NCI-H187 treated with DMSO at 0.1 percent for 48 hours (cell line): ENCODE measurements around the gene HHATL.
A peak's percentile ranks its signal among the peaks of the same experiment; 100 is the strongest.

Experiments
- DNase-seq: peaks from one replicate; lab custom pipeline; 2025; lab: John Stamatoyannopoulos, UW

HHATL gene

GRCh38 chr3:42684632-42685362, 17.8 kb downstream of the HHATL start:
- no peak for DNase-seq

GRCh38 chr3:42683875-42684598, 18.6 kb downstream of the HHATL start:
- no peak for DNase-seq

GRCh38 chr3:42682301-42683070, 20.1 kb downstream of the HHATL start:
- DNase-seq = no peak

DNA sequence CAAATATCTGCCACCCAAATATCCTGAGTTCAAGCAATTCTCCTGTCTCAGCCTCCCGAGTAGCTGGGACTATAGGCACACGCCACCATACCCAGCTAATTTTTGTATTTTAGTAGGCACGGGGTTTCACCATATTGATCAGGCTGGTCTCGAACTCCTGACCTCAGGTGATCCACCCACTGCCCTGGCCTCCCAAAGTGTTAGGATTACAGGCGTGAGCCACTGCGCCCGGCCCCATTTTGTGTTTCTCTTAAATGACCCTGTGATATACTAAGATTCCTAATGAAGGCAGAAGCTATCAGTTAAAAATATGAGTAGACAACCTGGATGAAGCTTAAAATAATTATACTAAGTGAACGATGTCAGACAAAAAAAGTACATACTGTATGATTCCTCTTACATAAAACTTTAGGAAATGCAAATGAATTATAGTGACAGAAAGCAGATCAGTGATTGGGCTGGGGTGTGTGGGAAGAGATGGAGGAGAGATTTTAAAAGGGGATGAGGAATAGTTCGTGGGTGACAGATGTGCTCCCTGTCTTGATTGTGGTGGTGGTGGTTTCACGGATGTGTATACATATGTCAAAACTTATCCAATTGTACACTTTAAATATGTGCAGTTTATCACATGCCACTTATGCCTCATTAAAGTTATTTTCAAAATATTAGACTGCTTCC, 21.1 kb downstream of the HHATL start:
- no peak for DNase-seq

DNA sequence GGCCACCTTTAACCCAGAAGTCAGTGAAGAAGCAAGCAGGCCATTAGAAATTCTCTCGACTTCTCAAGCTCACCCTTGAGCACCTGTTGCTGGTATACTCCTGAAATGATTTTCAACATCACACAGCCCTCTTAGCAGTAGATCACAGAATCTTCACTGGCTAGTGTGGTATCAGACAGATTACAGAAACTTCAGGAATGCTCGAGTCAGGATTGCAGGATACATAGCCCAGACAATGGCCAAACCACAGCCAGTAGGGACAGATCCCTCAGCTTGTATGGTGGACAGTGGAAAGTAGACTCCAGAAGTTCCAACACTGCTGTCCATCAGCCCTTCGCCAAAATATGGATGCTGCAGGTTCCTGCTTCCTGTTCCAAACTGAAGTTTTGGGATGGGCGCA, 21.8 kb downstream of the HHATL start:
- DNase-seq = no peak

- no peak for DNase-seq
Measured at GRCh38 chr3:42680271-42680670, 22.3 kb downstream of the HHATL start.

DNA sequence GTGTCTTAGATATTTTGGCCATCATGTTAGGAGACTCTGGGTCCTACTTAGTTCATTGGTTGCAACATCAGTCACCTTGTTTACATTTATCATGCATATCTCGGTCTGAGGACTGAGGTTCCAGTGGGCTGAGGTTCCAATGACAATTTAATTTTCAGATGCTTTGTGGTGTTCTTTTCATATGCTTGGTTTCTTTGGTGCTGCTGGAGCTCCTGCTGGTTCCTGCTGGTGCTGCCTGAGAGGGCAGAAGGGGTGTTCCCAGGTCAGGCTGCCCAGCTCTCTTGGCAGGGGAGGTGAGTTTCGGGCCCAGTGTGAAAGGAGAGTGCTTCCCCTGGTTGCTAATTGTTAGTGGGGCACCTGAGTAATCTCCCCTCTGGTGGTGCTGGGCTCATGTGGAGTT, 24.2 kb downstream of the HHATL start:
- no peak for DNase-seq

- no peak for DNase-seq
Measured at GRCh38 chr3:42675909-42676308, 26.7 kb downstream of the HHATL start.

DNA sequence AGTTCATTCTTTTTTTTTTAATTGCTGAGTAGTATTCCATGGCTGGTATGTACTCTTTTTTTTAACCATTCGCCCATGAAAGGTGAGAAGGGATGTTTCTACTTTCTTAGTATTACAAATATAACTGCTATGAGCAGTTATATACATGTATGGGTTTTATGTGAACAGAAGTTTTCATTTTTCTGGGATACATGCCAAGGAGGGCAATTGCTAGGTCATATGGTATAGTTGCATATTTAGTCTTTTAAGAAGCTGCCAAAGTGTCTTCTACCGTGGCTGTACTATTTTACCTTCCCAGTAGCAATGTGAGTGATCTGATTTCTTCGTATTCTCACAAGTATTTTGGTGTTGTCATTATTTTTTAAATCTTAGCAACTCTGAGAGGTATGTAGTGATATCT, 28.5 kb downstream of the HHATL start:
- no peak for DNase-seq

DNA sequence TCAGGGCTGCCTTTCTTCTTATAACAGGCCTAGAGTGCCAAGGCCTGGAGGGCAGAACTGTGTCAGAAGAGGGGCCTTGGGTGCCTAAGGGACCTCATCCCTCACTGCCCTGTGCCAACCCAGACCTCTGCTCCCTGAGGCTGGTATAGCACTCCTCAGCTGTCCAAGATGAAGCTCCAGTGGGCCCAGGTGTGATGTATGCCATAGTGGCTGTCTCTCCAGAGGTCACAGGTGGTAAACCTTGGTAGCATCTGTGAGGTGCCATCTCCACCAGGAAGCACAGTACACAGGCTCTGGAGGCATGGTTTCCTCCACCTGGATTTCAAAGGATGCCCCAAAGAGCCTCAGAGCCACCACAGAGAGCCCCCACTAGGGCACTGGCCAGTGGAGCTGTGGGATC, 29.5 kb downstream of the HHATL start:
- no peak for DNase-seq

DNA sequence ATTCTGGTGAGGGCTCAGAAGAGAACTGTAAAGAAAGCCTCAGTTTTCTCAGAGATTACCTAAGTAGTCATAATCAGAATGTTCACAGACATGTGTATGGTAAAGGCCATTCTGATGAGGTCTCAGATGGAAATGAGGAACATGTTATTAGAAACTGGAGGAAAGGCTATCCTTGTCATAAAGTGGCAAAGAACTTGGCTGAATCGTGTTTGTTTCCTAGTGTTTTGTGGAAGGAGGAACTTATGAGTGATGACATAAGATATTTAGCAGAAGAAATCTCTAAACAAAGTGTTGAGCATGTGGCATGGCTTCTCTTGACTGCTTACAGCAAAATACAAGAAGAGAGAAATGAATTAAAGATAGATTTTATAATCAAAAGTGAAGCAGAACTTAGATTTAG, 30.1 kb downstream of the HHATL start:
- no peak for DNase-seq

- no peak for DNase-seq
Measured at GRCh38 chr3:42670670-42671069, 31.9 kb downstream of the HHATL start.

DNA sequence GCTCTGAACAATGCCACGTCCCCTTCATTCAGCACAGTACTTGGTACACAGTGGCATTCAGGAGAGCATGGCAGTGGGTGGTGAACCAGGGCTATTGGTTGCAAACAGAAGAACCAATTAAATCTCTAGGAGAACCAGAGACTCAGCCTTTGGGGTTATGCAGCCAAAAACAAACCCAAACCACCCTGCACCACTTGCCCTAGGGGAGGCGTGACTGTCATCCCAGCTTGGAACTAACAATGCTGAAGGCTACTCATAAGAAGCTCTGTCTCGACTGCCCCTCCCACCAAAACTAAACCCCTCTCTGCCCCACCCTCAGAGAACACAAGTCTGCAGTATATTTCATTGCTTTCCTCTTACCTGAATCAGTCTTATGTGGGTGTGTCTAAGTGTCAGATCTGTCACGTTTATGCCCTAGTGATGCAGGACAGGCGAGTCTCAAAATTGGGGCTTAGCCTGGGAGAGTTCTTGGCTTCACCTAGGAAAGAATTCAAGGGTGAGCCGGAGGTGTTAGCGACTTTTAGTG, 32.5 kb downstream of the HHATL start:
- no peak for DNase-seq

DNA sequence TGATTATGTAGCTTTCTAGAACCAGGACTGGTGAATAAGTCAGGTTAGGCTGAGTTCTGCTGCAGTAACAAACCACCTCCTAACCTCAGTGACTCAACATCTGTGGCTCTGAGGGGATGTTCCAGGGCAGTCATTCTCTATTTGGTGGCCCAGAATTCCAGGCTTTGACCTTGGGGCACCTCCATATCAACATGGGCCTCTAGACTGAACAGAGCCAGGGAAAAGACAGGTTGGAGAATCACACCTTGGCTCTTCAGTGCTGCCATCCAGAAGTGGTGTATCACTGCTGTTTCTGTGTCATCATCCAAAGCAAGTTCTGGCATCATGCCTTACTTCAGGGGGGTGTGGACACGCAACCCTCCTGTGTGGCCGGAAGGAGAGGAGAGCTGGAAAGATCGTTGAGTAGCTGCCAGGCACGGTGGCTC, 33.8 kb downstream of the HHATL start:
- DNase-seq = no peak

DNA sequence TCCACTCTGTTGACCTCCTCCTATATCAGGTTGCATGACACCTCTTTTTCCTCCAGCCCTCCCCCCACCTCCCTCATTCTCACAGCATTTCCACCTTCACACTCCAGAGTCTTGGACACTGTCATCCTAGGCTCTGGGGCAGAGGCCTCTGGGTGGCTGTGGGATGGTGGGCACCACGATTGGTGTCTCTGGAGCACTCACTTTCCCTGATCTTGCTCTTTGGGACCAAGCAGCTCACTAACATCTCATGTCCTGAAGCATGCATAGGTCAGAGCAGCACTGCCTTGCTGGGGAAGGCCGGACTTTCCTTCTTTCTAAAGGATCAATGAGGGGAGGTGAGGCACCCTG, 34.2 kb downstream of the HHATL start:
- DNase-seq = no peak

DNA sequence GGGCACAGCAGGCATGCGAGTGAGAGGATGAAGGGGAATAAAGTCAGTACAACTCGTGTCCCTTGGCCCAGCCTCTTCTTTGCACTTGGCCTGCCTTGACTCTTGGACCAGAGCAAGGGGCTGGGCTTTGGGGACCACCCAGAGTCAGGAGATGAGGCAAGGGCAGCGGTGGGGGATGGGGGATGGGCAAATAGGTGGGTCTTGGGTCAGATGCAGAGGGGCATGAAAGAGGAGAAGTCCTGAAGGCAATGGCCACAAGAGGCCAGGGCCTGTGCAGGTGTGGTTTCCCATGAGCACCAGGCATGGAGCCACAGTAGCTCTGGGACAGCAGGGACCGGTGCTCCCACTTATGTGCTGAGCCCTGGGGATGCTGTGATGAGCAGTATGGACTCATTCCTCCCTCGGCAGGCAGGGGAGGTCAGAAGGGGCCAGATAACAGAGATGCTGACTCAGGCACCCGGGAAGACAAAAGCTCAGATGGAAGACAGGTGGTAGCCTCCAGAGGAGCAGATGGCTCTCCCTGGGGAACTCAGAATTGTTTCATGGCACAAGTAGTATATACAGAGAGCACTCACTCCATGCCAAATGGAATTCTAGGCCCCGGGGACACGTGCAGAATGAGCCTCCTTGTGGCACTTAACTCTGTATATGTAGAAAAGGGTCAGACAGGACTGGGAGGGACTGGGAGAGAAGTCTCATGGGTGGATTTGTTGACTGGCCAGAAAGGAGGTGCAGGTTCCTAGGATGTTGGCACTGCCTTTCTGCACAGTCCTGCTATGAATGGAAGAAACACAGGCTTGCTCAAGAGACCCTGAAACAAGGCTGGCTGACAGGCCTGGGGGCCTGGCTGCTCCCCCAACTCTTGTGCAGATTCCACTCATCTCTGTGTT, 34.8 kb downstream of the HHATL start:
- DNase-seq = peak; percentile 71

DNA sequence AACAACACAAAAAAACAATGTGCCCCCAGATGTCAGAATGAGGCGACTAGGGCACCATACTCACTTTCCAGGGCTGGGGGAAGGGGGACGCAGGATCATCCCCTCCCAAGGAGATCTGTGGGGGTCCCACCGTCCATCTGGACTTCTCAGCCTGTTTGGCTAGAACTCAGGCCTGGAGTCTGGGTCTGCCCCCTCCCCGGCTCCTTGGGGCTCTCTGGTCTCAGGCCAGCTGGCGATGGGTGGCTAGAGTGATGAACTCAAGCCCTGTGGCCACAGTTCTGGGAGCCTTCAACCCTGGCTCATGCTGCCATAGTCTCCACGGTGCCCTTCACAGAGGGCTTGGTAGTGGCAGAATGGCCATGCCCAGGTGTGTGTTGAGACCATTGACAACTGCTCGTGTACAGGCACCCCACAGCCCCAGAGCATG, 35.5 kb downstream of the HHATL start:
- DNase-seq = no peak

- DNase-seq = no peak
Measured at GRCh38 chr3:42666577-42666998, 36.0 kb downstream of the HHATL start.

GRCh38 chr3:42666022-42666421, 36.6 kb downstream of the HHATL start:
- DNase-seq = no peak

DNA sequence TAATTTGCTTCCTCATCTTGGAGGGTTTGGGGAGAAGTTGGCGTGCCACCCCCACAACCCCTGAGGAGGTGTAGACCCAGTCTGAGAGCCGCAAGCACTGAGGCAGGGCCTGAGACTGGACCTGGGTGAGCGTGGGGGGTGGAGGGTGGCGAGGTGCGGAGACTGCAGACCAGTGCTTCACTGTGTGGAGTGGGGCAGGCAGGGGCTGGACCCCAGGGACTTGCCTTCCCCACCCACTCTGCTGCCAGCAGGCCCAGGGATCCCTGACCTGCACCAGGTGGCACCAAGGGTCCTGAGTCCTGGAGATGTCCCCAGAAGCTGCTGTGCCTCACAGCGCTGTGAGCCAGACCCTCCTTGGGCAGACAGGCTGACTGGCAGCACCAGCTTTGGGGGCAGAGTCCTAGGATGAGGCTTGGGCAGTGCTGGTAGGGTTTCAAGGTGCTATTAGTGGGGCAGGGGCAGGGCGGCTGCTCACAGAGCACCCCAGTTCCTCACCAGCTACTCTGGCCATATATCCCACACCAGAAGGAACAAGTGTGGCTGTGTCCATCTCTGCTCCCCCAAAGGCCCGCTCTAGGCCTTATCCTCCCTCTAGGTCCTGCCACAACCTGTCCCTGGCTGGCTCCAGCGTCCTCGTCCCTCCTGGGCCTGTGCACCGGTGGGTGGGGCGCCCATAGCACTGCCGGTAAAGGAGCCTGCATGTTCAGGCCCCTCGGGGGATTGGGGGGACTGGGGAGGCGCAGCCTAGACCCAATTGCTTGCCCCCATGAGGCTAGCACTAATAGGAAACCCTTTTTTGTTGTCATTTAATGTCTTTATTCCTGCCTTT, 37.3 kb downstream of the HHATL start:
- DNase-seq = no peak
